Left hindlimb (tissue), 1 donor: ENCODE results near the gene TMBIM4.

Experiments used
- DNase-seq: peaks from one replicate; pipeline ENCODE4 v3.0.0-alpha.2; 2018

Gene TMBIM4

DNA sequence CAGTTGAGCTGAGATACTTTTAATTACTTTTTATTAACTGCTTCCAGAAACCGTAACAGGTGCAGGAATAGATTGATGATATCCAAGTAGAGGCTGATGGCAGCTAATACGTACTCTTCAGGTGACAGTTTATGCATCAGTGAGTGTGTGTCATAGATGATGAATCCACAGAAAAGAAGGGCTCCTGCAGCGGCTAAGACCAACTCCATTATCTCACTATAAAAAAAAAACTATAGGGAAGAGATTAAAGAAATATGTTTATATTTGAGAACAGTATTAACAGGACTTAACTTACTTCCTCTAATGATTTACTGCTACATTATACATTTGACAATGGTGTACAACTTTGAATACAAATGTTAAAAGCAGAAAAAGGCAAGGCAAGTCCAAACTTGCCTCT, 31.9 kb downstream of the TMBIM4 start:
- DNase-seq: no peak

DNA sequence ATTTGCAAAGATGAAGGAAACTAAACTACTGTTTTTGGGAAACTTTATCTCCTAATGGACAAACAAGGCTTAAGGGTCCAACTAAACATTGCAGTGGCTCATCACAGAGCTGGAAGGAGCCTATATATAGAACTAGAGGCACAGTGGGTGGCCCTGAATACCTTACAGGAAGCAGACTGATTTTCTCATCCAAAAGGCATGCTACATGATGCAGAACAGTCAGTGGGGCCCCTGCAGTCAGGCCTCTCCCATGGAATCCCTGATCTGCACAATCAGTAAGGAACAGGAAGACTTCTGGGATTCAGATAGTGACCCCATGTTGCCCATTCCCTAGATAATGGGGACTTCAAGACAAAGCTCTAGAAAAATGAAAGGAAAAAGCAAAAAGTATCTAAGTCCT, 37.4 kb downstream of the TMBIM4 start:
- no peak for DNase-seq

- no peak for DNase-seq
Observed at GRCh38 chr12:66131067-66131688, 38.6 kb downstream of the TMBIM4 start.

DNA sequence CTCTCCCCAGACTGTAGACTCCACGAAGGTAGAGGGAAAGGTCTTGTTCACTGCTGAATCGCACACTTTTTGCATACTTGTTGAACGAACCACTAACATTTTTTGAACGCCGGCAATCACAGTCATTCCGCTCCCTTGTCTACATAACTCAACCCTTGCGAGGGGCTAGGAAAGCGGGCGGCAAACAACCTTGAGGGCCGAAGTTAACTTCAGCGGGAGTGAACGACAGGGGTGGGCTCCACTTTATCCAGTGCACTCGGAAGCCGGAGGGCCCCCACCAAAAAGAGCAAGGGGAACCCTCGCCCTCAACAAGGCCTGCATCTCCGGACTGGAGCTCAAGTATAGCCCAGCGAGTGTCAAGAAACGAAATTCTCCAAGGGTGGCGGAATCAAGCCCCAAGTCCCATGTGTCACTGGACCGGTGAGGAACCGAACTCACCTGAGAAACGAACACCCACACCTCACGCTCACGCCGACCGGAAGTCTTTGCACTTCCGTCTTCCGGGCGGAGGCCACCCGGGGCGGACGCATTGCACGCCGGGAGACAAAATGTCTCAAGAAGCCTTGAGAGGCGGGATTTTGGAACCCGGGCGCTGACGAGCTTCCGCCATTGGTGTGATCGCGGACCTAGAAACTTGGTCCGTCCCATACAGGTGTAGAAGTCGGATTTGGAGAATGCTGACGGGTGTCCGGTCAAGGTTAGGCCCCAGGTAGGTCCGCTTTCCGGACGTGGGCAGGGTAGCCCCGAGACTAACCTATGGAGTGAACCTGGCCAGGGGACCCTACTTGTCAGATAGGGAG, 39.3 kb downstream of the TMBIM4 start, which contains the start of gene LLPH:
Gene LLPH, minus strand, starts transcription at position 484 of the 800 bp plus-strand sequence. CDS start 1,644 bp downstream, outside the sequence.
- DNase-seq: peak; percentile 91

DNA sequence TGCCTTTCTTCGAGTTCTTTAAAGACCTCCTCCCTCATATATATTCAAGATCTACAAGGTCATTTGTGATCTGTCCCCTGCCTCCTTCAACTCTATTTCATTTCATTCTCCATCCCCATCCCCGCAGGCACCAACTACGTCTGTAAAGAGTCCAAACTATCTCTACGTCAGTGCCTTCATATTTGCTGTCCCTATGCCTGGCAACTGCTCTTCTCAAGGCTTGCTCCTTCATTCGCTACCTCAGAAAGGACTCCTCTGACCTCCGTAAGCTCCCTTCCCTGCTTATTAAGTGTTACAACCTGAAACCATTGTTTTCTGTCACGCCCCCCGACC, 39.9 kb downstream of the TMBIM4 start:
- no peak for DNase-seq

DNA sequence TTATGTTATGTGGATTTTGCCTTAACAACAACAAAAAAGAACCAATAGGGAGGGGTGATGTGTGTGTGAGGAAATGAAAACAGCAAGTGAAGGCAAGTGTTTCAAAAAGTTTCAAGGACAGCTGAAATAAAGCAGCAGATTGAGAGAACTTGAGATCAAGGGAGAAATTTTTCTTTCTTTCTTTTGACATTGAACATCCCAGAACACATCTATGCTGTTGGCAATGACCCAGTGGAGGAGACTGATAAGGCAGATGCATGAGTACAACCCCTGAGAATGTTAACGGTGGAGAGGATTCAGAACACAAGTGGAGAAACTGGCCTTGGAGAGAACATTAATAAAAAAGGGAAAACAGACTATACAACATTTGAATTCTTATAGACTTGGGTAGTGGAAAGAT, 42.1 kb downstream of the TMBIM4 start:
- DNase-seq: no peak

DNA sequence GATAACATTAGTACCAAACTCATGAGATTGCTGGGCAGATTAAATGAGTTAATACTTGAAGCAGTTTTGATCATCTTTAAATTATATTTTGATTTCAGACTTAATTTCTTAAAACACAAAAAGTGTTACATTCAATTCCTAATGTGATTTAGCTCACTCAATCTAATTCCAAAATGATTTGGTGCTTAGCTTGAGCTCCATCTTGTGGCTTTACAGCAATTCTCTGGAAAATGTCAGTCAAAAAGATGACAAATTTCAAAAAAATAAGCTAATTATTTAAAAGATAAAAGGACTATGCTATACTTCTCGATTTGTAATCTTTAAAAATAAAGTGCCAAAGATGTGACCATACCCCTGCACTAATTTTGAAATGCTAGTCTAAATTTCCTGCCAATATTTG, 49.3 kb downstream of the TMBIM4 start:
- DNase-seq: no peak

DNA sequence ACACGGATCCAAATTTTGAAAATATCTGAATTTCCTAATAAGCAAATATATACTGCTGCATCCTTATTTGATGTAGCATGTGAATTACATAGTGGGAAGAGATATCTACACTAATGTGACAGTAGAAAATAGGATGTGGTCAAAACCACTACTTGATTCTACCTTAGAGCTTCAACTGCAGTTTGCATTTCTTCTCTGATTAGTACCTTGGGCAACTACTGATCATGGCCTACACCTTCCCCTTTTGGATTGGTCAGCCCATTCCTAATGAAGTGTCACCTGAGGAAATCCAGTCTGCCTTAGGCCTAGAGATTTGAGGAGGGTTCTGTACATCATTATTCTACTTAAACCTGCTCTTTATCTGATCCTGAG, 49.9 kb downstream of the TMBIM4 start:
- no peak for DNase-seq

DNA sequence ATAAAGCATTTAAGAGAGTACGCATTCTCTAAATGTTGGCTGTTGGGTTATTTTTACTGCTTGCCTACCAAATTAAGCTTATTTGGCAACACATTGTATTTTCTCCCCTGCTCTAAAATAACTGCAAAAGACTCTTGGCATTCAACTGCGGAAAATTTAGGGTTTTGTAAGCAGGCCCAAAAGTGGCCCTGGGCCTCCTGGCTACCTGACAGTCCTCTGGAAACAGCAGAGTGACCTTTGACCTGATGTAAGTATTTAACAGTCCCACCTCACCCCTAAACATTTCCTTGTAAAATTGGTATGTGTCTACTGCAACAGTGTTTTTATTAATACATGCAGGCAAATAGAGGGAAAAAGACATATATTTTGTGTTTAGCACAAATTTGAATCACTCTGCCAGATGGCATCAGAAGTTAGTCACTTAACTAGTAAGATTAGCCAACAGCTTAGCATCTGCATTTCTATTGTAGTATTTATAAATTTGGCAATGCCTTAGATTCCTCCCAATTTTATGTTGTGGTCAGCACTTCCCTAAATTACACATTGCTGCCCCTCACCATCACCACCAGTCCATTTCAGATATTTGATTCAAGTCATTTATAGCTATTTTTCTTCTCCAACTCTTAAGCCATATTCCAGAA, 50.4 kb downstream of the TMBIM4 start:
- no peak for DNase-seq

DNA sequence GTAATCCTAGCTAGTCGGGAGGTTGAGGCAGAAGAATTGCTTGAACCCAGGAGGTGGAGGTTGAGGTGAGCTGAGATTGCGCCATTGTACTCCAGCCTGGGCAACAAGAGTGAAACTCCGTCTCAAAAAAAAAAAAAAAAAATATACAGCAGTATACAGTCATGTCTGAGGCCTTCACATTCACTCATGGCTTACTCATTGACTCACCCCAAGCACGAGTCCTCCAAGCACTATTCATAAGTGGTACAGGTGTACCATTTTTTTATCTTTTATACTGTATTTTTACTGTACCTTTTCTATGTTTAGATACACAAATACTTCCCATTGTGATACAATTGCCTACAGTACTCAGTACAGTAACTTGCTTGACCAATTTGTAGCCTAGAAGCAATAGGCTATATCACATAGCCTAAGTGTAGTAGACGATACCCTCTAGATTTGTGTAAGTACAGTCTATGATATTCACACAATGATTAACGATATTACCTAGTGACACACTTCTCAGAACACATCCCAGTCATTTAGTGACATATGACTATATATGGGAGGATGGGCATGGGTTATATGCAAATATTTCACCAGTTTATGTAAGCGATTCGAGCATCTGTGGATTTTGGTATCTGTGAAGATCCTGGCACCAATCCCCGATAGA, 51.4 kb downstream of the TMBIM4 start:
- DNase-seq: no peak

GRCh38 chr12:66117242-66117641, 52.6 kb downstream of the TMBIM4 start:
- no peak for DNase-seq

DNA sequence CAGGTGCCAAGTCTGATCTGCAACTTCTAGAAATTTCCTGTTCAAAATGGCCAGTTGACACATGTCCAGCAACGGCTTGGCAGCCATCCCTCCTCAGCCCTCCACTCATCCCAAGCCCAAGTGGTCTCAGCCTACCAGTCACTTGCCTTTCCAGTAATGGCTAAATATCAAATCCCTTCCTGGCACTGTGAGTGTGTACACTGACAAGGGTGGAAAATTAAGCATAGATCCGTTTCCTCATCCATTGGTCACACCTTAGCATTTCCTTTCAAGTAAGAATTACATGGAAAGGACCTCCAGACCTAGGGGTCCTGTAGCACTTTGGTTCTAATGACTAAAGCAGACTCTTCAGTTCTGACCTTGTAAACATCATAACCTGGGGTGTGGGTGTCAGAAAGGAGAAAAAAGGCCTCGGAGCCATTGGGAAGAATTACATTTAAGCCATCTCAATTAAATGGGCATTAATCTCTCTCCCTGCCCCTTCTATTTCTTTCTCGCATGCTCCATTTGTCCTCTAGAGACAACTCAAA, 54.7 kb downstream of the TMBIM4 start:
- DNase-seq: no peak

GRCh38 chr12:66113471-66113870, 56.3 kb downstream of the TMBIM4 start:
- no peak for DNase-seq

DNA sequence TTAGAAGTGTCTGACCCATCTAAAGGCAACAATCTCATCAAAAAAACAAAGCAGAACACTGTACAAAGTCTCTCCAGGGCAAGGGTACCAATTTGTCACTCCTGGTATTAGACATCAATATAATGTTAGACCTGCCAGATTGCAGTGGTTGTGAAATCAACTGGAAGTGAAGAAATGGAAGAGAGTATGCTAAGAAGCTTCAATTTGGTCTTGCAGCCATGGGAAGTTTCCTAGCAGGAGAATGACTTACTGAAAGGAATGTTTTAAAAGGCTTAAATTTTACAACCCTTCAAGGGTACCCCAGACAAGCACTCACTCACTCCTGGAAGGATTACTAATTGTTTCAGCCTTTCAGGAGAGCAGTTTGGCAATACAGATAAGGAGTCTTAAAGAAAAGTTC, 58.2 kb downstream of the TMBIM4 start:
- no peak for DNase-seq

DNA sequence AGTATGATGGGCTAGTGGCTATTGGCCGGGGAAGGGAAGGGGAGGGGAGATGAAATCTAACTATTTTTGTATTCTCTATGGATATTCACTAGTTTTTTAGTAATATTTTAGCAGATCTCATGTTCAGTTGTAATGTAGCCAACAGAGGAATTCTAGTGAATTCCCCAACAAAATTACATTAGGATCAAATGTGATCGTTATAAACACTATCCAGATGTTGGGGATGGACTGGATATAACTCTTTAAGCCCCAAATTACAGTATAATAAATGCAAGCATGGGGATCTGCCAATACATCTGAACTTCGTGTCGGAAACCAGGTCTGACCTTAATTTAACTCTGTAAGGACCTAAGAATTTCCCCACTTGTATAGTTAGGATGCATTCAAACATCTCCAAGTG, 60.7 kb downstream of the TMBIM4 start:
- no peak for DNase-seq

- no peak for DNase-seq
Observed at GRCh38 chr12:66108386-66108785, 61.4 kb downstream of the TMBIM4 start.

GRCh38 chr12:66107451-66107915, 62.3 kb downstream of the TMBIM4 start:
- DNase-seq: peak; percentile 45

DNA sequence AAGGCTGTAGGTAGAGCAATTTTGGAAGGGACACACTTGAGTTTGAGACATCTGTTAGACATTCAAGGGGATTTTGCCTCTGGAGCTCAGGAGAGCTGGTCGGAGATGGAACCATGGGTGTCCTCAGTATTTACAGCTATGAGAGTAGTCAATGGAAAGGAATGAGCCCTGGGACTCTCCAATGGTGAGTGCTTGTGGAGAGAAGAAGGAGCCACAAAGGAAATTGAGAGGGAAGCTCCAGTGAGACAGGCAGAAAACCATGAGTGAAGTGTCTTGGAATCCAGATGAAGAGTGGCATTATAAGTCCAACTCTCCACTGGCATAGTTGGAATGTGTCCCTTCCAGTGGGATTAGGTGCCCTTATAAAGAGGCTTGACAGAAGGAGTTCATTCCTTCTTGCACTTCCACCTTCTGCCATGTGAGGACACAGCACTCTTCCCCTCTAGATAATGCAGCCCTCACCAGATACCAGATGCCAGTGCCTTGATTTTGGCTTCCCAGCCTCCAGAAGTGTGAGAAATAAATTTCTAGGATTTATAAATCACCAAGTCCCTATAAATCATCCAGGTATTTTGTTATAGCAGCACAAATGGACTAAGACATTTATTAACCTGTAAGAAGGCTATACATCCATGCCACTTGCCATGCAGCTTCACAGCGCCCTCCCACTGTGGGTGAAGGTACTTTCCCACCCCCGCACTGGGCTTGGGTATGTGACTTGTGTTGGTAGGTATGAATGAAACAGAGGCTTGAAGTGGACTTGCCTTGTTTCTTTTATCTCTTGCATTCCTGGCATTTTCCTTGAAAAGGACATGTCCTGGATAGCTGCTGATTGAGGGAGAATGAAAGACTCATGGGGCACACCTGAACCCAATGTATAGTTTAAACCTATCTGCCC, 66.5 kb downstream of the TMBIM4 start:
- no peak for DNase-seq

GRCh38 chr12:66092559-66093269, 77.1 kb downstream of the TMBIM4 start:
- DNase-seq: no peak

- no peak for DNase-seq
Observed at GRCh38 chr12:66090157-66090556, 79.6 kb downstream of the TMBIM4 start.

DNA sequence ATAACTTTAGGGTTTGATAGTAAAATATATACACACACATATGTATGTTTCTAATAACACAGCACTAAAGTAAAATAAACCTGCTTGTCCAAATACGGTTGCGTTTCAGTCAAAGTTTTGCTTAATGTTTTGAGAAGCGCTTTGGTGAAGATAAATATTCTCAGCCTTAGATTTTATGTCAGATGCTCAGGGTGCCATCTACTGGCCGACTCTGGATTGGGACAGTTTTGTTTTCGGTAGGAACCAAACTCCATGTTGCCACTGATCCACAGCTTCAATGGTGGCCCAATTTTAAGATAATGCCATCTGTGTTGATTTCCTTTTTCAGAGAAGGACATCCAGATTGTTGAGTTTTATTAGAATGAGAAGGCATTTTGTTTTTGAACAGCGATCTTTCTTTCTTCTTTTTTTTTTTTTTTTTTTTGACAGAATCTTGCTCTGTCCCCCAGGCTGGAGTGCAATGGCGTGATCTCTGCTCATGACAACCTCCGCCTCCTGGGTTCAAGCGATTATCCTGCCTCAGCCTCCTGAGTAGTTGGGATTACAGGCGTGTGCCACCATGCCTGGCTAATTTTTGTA, 82.3 kb downstream of the TMBIM4 start:
- DNase-seq: peak; percentile 76
